ENCODE measurements around the gene PLA2R1. TPM values are rescaled to one million over a fixed set of nuclear protein-coding genes. Genes with fewer than 3 reads are reported as not detected.

Gene PLA2R1
- total RNA-seq, 1 donor from 2014 or later, result 2.1 TPM

GRCh38 chr2:159953136-159953823 is 109.1 kb downstream of the PLA2R1 start:
- DNase-seq (ENCODE audit: low read depth) (no peak), FAIRE-seq (no peak)
- H3K36me3 ChIP-seq (ENCODE audit: control insufficient read depth, insufficient read depth, low read length), result peaks cover 1% of the 10 kb centered on the region
- no peaks in the 10 kb centered on the region for H3K27me3 ChIP-seq (ENCODE audit: control insufficient read depth, insufficient read depth, low read length)
- no peak for TF ChIP-seq CTCF (IDR thresholded peaks at IDR 0.05; ENCODE audit: insufficient read depth, low read length, severe bottlenecking)
- H3K4me3 ChIP-seq (ENCODE audit: low read depth, low read length), result no peak overlapping the region

- DNase-seq (ENCODE audit: low read depth), result peak; percentile 34
- no peaks in the 10 kb centered on the region for H3K27me3 ChIP-seq (ENCODE audit: control insufficient read depth, insufficient read depth, low read length)
- no peak for TF ChIP-seq CTCF (IDR thresholded peaks at IDR 0.05; ENCODE audit: insufficient read depth, low read length, severe bottlenecking)
- H3K36me3 ChIP-seq (ENCODE audit: control insufficient read depth, insufficient read depth, low read length), result no peaks in the 10 kb centered on the region
- no peak for FAIRE-seq
- H3K4me3 ChIP-seq (ENCODE audit: low read depth, low read length), result no peak overlapping the region
Measured at GRCh38 chr2:159946326-159946999, 116.0 kb downstream of the PLA2R1 start.

GRCh38 chr2:159944874-159945273 is 117.5 kb downstream of the PLA2R1 start:
- Histone ChIP-seq H3K36me3 (ENCODE audit: control insufficient read depth, insufficient read depth, low read length) (no peaks in the 10 kb centered on the region), H3K4me3 (ENCODE audit: low read depth, low read length) (no peak overlapping the region), H3K27me3 (ENCODE audit: control insufficient read depth, insufficient read depth, low read length) (no peaks in the 10 kb centered on the region)
- DNase-seq (ENCODE audit: low read depth) (no peak), FAIRE-seq (no peak)
- no peak for TF ChIP-seq CTCF (IDR thresholded peaks at IDR 0.05; ENCODE audit: insufficient read depth, low read length, severe bottlenecking)

GRCh38 chr2:159942146-159942545 is 120.3 kb downstream of the PLA2R1 start:
- no peak for TF ChIP-seq CTCF (IDR thresholded peaks at IDR 0.05; ENCODE audit: insufficient read depth, low read length, severe bottlenecking)
- FAIRE-seq (no peak), DNase-seq (ENCODE audit: low read depth) (no peak)
- Histone ChIP-seq H3K27me3 (ENCODE audit: control insufficient read depth, insufficient read depth, low read length) (no peaks in the 10 kb centered on the region), H3K36me3 (ENCODE audit: control insufficient read depth, insufficient read depth, low read length) (no peaks in the 10 kb centered on the region), H3K4me3 (ENCODE audit: low read depth, low read length) (no peak overlapping the region)

- Histone ChIP-seq H3K36me3 (ENCODE audit: control insufficient read depth, insufficient read depth, low read length) (no peaks in the 10 kb centered on the region), H3K4me3 (ENCODE audit: low read depth, low read length) (no peak overlapping the region), H3K27me3 (ENCODE audit: control insufficient read depth, insufficient read depth, low read length) (no peaks in the 10 kb centered on the region)
- no peak for FAIRE-seq
- no peak for DNase-seq (ENCODE audit: low read depth)
- no peak for TF ChIP-seq CTCF (IDR thresholded peaks at IDR 0.05; ENCODE audit: insufficient read depth, low read length, severe bottlenecking)
Measured at GRCh38 chr2:159941729-159942128, 120.7 kb downstream of the PLA2R1 start.
